Osteocyte (in vitro differentiated cells): ENCODE results near the gene DHX38. TPM values are rescaled to one million over a fixed set of nuclear protein-coding genes. Genes with fewer than 3 reads are reported as not detected.

Experiments used
- DNase-seq: peaks from one replicate; pipeline ENCODE4 v3.0.0; 2021; ENCODE audit warnings: mixed read lengths; ENCODE audit not compliant: unreplicated experiment; ENCODE audit errors: extremely low spot score
- H3K27ac Mint-ChIP-seq: one replicate; pipeline ENCODE4 v1.8.0; 2021; ENCODE audit warnings: mild to moderate bottlenecking, mixed read lengths; ENCODE audit not compliant: unreplicated experiment
- H3K27me3 Mint-ChIP-seq: one replicate; pipeline ENCODE4 v1.8.0; 2021; ENCODE audit warnings: mixed read lengths; ENCODE audit not compliant: unreplicated experiment
- H3K36me3 Mint-ChIP-seq: one replicate; pipeline ENCODE4 v1.8.0; 2021; ENCODE audit warnings: mixed read lengths; ENCODE audit not compliant: unreplicated experiment
- H3K4me1 Mint-ChIP-seq: one replicate; pipeline ENCODE4 v1.8.0; 2021; ENCODE audit warnings: mixed read lengths; ENCODE audit not compliant: unreplicated experiment
- H3K4me3 Mint-ChIP-seq: one replicate; pipeline ENCODE4 v1.8.0; 2021; ENCODE audit warnings: mild to moderate bottlenecking, moderate library complexity, mixed read lengths; ENCODE audit not compliant: unreplicated experiment
- H3K9me3 Mint-ChIP-seq: one replicate; pipeline ENCODE4 v1.8.0; 2021; ENCODE audit warnings: mixed read lengths; ENCODE audit not compliant: unreplicated experiment
- CTCF ChIP-seq: fragments of 200-600 bp; sonication (generic); IDR thresholded peaks from 2 replicates; pipeline ENCODE4 v1.5.0; 2021; ENCODE audit warnings: antibody characterized with exemption, mild to moderate bottlenecking, moderate library complexity
- total RNA-seq: library from RNA; stranded (reverse); gene quantifications from 2 replicates; pipeline ENCODE4 v1.2.1, GENCODE V29; 2021

Gene DHX38
- total RNA-seq, 1 donor from 2014 or later, result 59.3 TPM

- Mint-ChIP-seq H3K27ac (no peak overlapping the region), H3K27me3 (no peaks in the 10 kb centered on the region), H3K9me3 (no peaks in the 10 kb centered on the region), H3K4me3 (no peak overlapping the region), H3K36me3 (peaks cover 78% of the 10 kb centered on the region), H3K4me1 (no peaks in the 10 kb centered on the region)
- TF ChIP-seq CTCF, result no peak
- no peak for DNase-seq
Measured at GRCh38 chr16:72107371-72107770, 13.7 kb downstream of the DHX38 start.

- no peaks in the 10 kb centered on the region for H3K27me3 Mint-ChIP-seq
- H3K4me1 Mint-ChIP-seq, result no peaks in the 10 kb centered on the region
- peaks cover 73% of the 10 kb centered on the region for H3K36me3 Mint-ChIP-seq
- no peak for TF ChIP-seq CTCF
- H3K27ac Mint-ChIP-seq, result no peak overlapping the region
- DNase-seq, result no peak
- H3K4me3 Mint-ChIP-seq, result no peak overlapping the region
- no peaks in the 10 kb centered on the region for H3K9me3 Mint-ChIP-seq
Measured at GRCh38 chr16:72108353-72109102, 14.9 kb downstream of the DHX38 start.

DNA sequence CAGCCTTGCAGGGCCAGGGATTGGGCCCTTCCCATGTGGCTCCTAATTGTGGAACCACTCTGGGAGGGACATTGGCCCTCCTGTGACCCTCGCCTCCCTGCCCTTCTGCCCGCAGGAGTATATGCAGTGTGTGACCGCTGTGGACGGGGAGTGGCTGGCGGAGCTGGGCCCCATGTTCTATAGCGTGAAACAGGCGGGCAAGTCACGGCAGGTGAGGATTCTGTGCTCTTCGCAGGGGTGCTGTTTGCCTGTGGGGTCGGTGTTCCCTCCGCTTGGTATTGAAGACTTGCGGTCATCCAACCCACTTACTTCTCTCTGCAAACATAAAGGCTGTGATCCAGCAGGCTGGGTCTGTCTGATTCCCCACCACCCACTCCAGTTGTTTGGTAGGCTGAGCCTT is 15.7 kb downstream of the DHX38 start:
- H3K36me3 Mint-ChIP-seq, result peaks cover 73% of the 10 kb centered on the region
- no peak for TF ChIP-seq CTCF
- no peak for DNase-seq
- H3K4me1 Mint-ChIP-seq, result no peaks in the 10 kb centered on the region
- no peaks in the 10 kb centered on the region for H3K27me3 Mint-ChIP-seq
- no peak overlapping the region for H3K4me3 Mint-ChIP-seq
- H3K27ac Mint-ChIP-seq, result no peak overlapping the region
- no peaks in the 10 kb centered on the region for H3K9me3 Mint-ChIP-seq

DNA sequence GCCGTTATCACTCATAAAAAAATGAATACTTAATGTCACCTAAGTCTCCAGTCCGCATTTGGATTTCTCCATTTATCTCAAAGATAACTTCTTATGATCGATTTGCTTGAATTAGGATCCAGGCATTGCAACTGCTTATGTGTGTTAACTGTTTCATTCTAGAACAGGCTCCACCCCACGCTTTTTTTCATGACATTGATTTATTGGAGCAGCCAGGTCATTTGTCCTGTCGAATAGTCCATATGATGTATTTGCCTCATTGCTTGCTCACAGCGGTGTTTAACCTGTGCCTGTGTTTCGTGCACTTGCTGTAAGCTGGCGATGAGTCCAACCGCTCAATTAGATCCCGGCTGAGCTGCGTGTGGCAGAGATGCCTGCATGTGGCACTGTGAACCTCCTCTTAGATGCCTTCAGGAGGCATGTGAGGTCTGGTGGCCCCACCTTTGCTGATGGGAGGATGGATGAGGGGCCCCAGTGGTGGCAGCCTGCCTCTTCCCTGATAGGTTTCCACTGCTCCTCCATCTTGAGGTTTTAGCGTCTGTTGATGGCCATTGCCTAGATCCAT is 16.4 kb downstream of the DHX38 start:
- Mint-ChIP-seq H3K9me3 (peaks cover 7% of the 10 kb centered on the region), H3K27ac (no peak overlapping the region), H3K4me1 (no peaks in the 10 kb centered on the region), H3K27me3 (no peaks in the 10 kb centered on the region), H3K4me3 (no peak overlapping the region), H3K36me3 (peaks cover 69% of the 10 kb centered on the region)
- TF ChIP-seq CTCF, result no peak
- no peak for DNase-seq
